MM.1S (cell line): Measurements from ENCODE around the gene RMI2.

ENCODE experiments used
- DNase-seq: peaks from one replicate; pipeline ENCODE4 v3.0.0-alpha.2; 2015
- H2AFZ ChIP-seq: fragments of 300-600 bp; sonication (generic); 2 replicates; pipeline ENCODE4 v1.6.0; 2016; ENCODE audit warnings: antibody characterized with exemption, low read length
- H3F3A ChIP-seq: fragments of 300-600 bp; sonication (generic); 2 replicates; pipeline ENCODE4 v1.6.1; 2016; ENCODE audit warnings: mild to moderate bottlenecking, antibody characterized with exemption, low read length, moderate library complexity, mixed read lengths; ENCODE audit not compliant: insufficient read depth
- H3K27ac ChIP-seq: fragments of 300-600 bp; sonication (generic); 2 replicates; pipeline ENCODE4 v1.5.1; 2016; ENCODE audit warnings: mild to moderate bottlenecking, low read length
- H3K27me3 ChIP-seq: fragments of 300-600 bp; sonication (generic); replicated peaks from 2 replicates; pipeline ENCODE4 v1.6.0; 2016; ENCODE audit warnings: low read length; ENCODE audit not compliant: insufficient read depth
- H3K36me3 ChIP-seq: fragments of 300-600 bp; sonication (generic); replicated peaks from 2 replicates; pipeline ENCODE4 v1.6.1; 2016; ENCODE audit warnings: mild to moderate bottlenecking, low read length, mixed read lengths; ENCODE audit not compliant: insufficient read depth
- H3K4me1 ChIP-seq: fragments of 300-600 bp; sonication (generic); 2 replicates; pipeline ENCODE4 v1.6.1; 2016; ENCODE audit warnings: low read length, mixed read lengths
- H3K4me2 ChIP-seq: fragments of 300-600 bp; sonication (generic); 2 replicates; pipeline ENCODE4 v1.6.0; 2016; ENCODE audit warnings: low read depth, low read length
- H3K4me3 ChIP-seq: fragments of 300-600 bp; sonication (generic); 2 replicates; pipeline ENCODE4 v1.5.1; 2016; ENCODE audit warnings: low read length, mixed read lengths
- H3K79me2 ChIP-seq: fragments of 300-600 bp; sonication (generic); 2 replicates; pipeline ENCODE4 v1.6.1; 2016; ENCODE audit warnings: mixed run types, low read length, mixed read lengths
- H3K9ac ChIP-seq: fragments of 300-600 bp; sonication (generic); 2 replicates; pipeline ENCODE4 v1.6.1; 2016; ENCODE audit warnings: low read length, mixed read lengths
- H3K9me2 ChIP-seq: fragments of 300-600 bp; sonication (generic); replicated peaks from 2 replicates; pipeline ENCODE4 v1.6.1; 2016; ENCODE audit warnings: mild to moderate bottlenecking, low read length, mixed read lengths; ENCODE audit not compliant: insufficient read depth
- H3K9me3 ChIP-seq: fragments of 300-600 bp; sonication (generic); replicated peaks from 2 replicates; pipeline ENCODE4 v1.6.1; 2016; ENCODE audit warnings: mild to moderate bottlenecking, low read length, mixed read lengths; ENCODE audit not compliant: insufficient read depth
- H4K20me1 ChIP-seq: fragments of 300-600 bp; sonication (generic); 2 replicates; pipeline ENCODE4 v1.6.1; 2016; ENCODE audit warnings: mild to moderate bottlenecking, low read length, moderate library complexity, mixed read lengths; ENCODE audit not compliant: insufficient read depth
- CTCF ChIP-seq: fragments of 300-600 bp; sonication (generic); IDR thresholded peaks from 2 replicates; pipeline ENCODE4 v1.5.1; 2016; ENCODE audit warnings: antibody characterized with exemption, low read length, mixed read lengths
- EZH2 ChIP-seq: fragments of 300-600 bp; sonication (generic); optimal IDR thresholded peaks from 2 replicates; pipeline ENCODE3; 2017; ENCODE audit warnings: low read depth, mild to moderate bottlenecking, antibody characterized with exemption, low read length, mixed read lengths
- EZH2phosphoT487 ChIP-seq: fragments of 300-600 bp; sonication (generic); IDR thresholded peaks from 2 replicates; pipeline ENCODE4 v1.6.1; 2018; ENCODE audit warnings: antibody characterized with exemption, low read length

RMI2 gene

DNA sequence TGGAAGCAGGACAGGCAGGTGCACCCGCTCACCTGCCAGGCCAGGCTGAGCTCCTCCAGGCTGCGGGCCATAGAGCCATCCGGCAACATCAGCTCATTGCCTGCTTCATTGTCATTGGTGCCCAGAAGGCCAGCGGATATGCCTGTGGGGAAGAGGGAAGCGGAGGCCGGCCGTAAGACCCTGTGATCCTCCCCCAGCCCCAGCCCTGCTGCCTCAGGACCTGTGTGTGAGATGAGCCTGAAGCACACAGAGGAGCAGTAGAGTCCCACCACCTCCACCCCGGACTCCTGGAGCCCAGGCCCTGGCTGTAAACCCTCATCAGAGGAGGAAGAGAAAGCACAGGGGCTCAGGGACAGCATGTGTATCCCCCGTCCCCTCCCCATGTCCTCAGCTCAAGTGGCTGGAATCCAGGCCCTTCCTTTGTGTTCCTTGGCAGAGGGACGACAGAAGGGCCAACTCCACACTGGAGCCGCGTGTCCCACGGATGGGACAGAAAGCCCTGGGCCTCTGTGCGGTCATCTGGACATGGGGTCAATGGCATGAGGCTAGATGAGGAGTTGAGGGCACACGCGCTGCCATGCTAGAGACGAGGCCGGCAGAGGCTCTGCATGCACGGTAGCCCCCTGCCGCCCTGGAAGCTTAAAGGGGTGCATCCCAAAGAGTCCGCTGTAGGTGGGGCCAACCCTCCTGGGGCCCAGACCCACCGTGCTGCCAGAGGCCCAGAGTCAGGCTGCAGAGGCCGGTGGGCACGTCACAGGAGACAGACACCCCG, 39.1 kb downstream of the RMI2 start:
- Histone ChIP-seq H4K20me1 (no peaks in the 10 kb centered on the region), H3K4me2 (no peak overlapping the region), H3K9ac (no peak overlapping the region), H3K4me1 (no peaks in the 10 kb centered on the region), H3K27ac (no peak overlapping the region), H3F3A (no peaks in the 10 kb centered on the region), H3K9me2 (no peaks in the 10 kb centered on the region), H3K36me3 (no peaks in the 10 kb centered on the region), H3K4me3 (no peak overlapping the region), H3K79me2 (no peaks in the 10 kb centered on the region), H3K27me3 (no peaks in the 10 kb centered on the region), H2AFZ (no peak overlapping the region), H3K9me3 (no peaks in the 10 kb centered on the region)
- TF ChIP-seq EZH2phosphoT487 (no peak), CTCF (no peak), EZH2 (no peak)
- no peak for DNase-seq

GRCh38 chr16:11384956-11385586, 39.8 kb downstream of the RMI2 start:
- no peak overlapping the region for H3K9ac ChIP-seq
- no peak overlapping the region for H3K4me3 ChIP-seq
- no peaks in the 10 kb centered on the region for H3K27me3 ChIP-seq
- H3K9me2 ChIP-seq = no peaks in the 10 kb centered on the region
- H2AFZ ChIP-seq = no peak overlapping the region
- no peak overlapping the region for H3K4me2 ChIP-seq
- no peaks in the 10 kb centered on the region for H3K4me1 ChIP-seq
- no peak overlapping the region for H3K27ac ChIP-seq
- no peaks in the 10 kb centered on the region for H3F3A ChIP-seq
- no peaks in the 10 kb centered on the region for H3K36me3 ChIP-seq
- TF ChIP-seq EZH2 = no peak
- no peak for TF ChIP-seq EZH2phosphoT487
- TF ChIP-seq CTCF = no peak
- DNase-seq = no peak
- no peaks in the 10 kb centered on the region for H4K20me1 ChIP-seq
- no peaks in the 10 kb centered on the region for H3K9me3 ChIP-seq
- no peaks in the 10 kb centered on the region for H3K79me2 ChIP-seq

DNA sequence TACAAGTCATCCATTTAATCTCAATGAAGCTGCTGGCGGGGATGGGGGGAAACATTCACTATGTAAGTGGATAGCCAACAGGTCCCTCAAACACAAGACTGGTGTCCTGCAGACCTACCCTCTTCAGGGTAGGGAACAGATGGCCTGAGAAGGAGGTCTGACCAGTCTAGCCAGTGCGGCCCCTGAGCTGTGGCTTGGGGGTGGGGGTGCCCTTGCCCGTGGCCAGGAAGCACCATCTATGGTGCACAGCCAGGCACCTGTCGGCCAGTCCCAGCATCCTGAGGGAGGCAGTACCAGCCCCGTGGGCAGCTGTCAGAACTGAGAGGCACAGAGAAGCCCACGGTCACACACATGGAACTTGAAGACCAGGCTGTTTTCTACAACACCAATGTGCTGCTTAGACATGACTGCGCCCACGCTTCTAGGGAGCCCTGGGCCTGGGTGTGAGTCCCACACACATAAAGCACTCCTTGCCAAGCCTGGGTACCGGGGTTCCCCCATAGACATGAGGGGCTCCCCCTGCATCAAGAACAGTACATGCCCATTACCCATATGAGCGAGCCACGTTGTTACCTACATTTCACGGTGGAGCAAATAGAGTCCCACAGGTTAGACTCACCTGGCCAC, 40.9 kb downstream of the RMI2 start:
- Histone ChIP-seq H3F3A (no peaks in the 10 kb centered on the region), H3K9me3 (no peaks in the 10 kb centered on the region), H3K9ac (no peak overlapping the region), H2AFZ (no peak overlapping the region), H3K27ac (no peak overlapping the region), H3K36me3 (no peaks in the 10 kb centered on the region), H3K4me2 (no peak overlapping the region), H3K27me3 (no peaks in the 10 kb centered on the region), H4K20me1 (no peaks in the 10 kb centered on the region), H3K79me2 (no peaks in the 10 kb centered on the region), H3K4me3 (no peak overlapping the region), H3K9me2 (no peaks in the 10 kb centered on the region), H3K4me1 (no peaks in the 10 kb centered on the region)
- DNase-seq = no peak
- no peak for TF ChIP-seq EZH2phosphoT487
- no peak for TF ChIP-seq EZH2
- TF ChIP-seq CTCF = no peak
